Rectal smooth muscle tissue (tissue), 1 donor: Measurements from ENCODE around the gene ZNG1B.
"Not testable (repeated sequence)": the region's sequence is repeated elsewhere in the genome, so short reads cannot be mapped to it uniquely, and the experiment has no call there.

Experiments
- H3K27ac ChIP-seq: one replicate; pipeline ENCODE4 v1.7.0; 2013; ENCODE audit warnings: low read depth, low read length, inconsistent platforms
- H3K27me3 ChIP-seq: one replicate; pipeline ENCODE4 v1.7.0; 2013; ENCODE audit warnings: low read length; ENCODE audit not compliant: control insufficient read depth, insufficient read depth
- H3K36me3 ChIP-seq: one replicate; pipeline ENCODE4 v1.7.0; 2013; ENCODE audit warnings: low read length; ENCODE audit not compliant: control insufficient read depth, insufficient read depth
- H3K4me1 ChIP-seq: one replicate; pipeline ENCODE4 v1.7.0; 2013; ENCODE audit warnings: low read length; ENCODE audit not compliant: control insufficient read depth, insufficient read depth
- H3K4me3 ChIP-seq: one replicate; pipeline ENCODE4 v1.7.0; 2013; ENCODE audit warnings: low read length
- H3K9ac ChIP-seq: one replicate; pipeline ENCODE4 v1.7.0; 2013; ENCODE audit warnings: low read length

ZNG1B gene

DNA sequence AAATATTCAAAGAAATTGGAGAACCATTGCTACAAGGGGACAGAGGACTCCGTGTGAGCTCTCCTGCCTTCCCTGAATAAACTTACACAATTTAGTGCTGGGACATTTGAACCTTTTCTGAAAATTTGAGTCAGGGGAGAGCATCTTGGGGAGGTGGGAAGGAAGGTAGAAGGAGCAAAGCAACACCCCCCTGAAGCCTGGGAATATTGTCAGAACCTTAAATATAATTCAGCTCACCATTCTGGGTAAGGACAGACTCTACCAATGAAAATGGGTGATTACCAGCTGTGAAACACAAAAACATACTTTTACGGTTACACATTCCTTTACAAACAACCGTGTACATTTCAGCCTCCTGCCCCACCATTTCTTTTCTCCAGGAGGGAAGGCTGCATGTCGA lies 60.9 kb downstream of the ZNG1B start, which contains the start of gene FOXD4L1:
FOXD4L1 (plus strand) TSS at position 301 of the 400 bp plus-strand sequence. CDS start 592 bp downstream, outside the sequence.
- H3K4me3 ChIP-seq, H3K27ac ChIP-seq, H3K36me3 ChIP-seq, H3K9ac ChIP-seq, H3K4me1 ChIP-seq, H3K27me3 ChIP-seq: not testable (repeated sequence)

DNA sequence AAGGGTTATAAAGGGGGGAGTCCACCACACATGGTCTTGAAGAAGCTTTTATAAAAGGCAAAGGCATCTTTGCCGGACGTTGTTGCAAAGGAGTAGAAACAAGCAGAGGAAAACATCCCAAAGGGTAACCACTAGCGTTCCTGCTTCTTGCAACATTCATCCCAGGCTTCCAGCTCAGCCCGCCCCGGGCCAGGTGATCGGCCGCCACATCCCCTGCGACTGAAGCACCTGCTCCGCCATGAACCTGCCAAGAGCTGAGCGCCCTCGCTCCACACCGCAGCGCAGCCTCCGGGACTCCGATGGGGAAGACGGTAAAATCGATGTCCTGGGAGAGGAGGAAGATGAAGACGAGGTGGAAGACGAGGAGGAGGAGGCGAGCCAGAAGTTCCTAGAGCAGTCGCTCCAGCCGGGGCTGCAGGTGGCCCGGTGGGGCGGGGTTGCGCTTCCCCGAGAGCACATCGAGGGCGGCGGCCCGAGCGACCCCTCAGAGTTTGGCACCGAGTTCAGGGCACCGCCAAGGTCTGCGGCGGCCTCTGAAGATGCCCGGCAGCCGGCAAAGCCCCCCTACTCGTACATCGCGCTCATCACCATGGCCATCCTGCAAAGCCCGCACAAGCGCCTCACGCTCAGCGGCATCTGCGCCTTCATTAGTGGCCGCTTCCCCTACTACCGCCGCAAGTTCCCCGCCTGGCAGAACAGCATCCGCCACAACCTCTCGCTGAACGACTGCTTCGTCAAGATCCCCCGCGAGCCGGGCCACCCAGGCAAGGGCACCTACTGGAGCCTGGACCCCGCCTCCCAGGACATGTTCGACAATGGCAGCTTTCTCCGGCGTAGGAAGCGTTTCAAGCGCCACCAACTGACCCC lies 61.8 kb downstream of the ZNG1B start:
- not testable (repeated sequence) for H3K36me3 ChIP-seq, H3K4me3 ChIP-seq

DNA sequence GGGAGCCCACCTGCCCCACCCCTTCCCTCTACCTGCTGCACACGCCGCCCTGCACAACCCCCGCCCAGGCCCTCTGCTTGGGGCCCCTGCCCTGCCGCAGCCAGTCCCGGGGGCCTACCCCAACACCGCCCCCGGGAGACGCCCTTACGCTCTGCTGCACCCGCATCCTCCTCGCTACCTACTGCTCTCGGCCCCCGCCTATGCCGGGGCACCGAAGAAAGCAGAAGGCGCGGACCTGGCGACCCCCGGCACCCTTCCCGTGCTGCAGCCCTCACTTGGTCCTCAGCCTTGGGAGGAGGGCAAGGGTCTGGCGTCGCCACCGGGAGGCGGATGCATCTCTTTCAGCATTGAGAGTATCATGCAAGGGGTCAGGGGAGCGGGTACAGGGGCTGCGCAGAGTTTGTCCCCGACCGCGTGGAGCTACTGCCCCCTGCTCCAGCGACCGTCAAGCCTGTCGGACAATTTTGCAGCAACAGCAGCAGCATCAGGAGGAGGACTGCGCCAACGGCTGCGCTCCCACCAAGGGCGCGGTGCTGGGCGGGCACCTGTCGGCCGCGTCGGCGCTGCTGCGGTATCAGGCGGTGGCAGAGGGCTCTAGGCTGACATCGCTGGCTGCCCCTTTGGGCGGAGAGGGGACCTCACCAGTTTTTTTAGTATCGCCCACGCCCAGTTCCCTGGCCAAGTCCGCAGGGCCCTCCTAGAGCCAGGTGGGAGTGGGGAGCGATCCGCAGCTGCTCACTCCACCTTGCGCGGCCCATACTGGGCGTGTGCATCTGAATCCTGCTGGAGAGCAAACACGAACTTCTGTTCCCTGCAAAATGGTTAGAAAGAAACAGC lies 62.6 kb downstream of the ZNG1B start:
- not testable (repeated sequence) for H3K27me3 ChIP-seq, H3K36me3 ChIP-seq, H3K27ac ChIP-seq, H3K9ac ChIP-seq, H3K4me1 ChIP-seq, H3K4me3 ChIP-seq

More for the DNA sequence above, 61.8 kb downstream of the ZNG1B start:
- not testable (repeated sequence) for H3K27me3 ChIP-seq, H3K9ac ChIP-seq, H3K27ac ChIP-seq, H3K4me1 ChIP-seq

DNA sequence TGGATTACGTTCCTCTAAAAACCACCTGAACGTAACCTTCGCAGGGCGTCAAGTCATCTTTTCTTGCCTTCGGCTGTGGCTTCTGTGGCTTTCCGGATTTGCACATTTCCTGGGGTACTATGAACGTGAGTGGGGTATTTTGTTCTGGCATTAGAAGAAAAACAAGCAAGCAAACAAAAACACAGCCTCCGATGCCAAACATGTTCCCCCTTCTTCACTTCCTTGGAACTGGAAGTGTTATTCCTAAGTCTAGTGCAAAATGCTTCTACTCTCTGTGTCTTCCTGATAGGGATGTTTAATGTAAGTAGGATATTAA lies 63.2 kb downstream of the ZNG1B start:
- not testable (repeated sequence) for H3K36me3 ChIP-seq, H3K27me3 ChIP-seq, H3K9ac ChIP-seq, H3K4me1 ChIP-seq, H3K4me3 ChIP-seq, H3K27ac ChIP-seq

DNA sequence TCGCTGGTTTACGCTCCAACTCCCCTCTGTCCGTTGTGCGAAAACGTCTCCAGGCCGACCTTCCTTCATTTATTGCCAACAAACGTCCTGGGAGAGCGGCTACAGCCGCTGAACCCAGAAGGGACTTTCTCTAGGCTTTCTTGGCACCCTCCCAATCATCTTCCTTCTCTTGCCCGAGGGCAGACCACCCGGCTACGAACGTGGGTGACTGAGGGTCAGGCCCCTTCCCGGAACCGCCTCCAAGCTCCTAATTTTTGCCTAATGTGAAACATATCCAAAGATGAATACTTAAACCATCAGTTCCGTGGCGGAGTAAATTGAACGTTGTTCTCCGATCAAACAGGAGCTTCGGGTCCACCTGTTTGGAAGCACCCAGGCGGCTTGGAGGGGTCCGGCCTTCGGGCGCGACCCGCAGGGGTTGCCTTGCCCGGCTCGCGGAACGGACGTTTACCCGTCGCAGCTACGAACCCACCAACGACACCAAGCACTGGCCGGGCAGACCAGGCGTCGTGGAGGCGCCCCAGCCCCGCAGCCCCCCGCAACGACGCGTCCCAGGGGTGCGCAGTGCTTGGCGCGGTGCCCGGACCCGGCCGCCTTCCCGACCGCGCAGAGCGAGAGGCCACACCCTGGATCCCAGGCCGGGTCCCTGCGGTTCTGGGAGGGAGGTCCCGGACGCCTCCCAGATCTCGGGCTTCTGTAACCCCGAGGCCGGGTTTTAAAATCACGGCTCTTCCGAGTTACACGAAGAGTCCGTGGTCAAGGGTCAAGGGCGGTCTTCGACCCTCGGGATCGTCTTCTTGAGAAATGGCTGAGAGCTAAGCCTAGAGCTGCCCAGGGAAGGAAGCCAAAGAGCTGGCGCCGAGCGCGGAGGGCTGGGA lies 65.0 kb downstream of the ZNG1B start:
- H3K9ac ChIP-seq, H3K4me3 ChIP-seq, H3K27me3 ChIP-seq, H3K36me3 ChIP-seq, H3K4me1 ChIP-seq, H3K27ac ChIP-seq: not testable (repeated sequence)

DNA sequence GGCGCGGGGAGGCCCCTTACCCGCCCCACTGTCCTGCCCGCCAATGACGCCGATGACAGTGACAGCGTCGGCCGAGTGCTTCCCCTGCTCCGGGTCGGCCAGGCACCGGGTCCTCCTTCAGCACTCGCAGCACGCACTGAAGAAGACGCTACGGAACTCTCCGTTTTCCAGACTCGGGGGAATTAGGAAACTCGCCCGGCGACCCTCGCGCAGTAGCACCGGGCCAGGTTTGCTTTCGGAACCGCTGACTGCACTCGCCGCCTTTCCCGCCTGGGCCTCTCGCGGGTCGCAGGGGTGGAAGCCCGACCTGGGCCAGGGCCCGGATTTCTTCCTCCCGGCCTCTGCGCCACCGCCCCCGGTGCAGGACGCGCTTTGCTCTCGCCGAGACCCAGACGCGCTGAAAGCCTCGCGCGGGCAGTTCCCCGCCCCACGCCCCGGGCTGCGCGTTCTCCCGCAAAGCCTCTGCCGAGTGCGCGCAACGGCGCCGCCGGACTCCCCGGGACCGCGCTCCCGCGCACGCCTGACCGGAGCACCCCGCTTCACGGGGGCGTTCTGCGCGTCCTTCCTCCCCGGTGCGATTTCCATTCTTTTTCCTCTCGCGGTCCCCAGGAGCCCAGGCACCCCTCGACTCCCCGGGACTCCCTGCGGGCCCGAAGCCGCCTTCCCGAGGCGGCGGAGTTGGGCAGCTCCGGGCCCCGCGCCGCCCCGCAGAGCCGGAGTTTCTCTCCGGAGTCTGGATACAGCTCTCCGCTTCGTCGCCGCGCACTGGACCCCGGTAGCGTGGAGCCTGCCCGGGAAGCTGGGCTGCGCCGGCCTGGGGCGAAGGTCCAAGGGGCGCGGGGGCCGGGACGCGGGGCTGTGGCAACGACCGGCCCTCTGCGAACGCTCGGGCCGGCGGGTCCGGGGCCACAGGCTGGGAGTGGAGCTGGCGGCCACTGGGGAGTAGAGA lies 65.9 kb downstream of the ZNG1B start:
- not testable (repeated sequence) for H3K9ac ChIP-seq, H3K4me1 ChIP-seq, H3K27me3 ChIP-seq, H3K27ac ChIP-seq, H3K36me3 ChIP-seq
- H3K4me3 ChIP-seq = peak overlapping the region; percentile 46

DNA sequence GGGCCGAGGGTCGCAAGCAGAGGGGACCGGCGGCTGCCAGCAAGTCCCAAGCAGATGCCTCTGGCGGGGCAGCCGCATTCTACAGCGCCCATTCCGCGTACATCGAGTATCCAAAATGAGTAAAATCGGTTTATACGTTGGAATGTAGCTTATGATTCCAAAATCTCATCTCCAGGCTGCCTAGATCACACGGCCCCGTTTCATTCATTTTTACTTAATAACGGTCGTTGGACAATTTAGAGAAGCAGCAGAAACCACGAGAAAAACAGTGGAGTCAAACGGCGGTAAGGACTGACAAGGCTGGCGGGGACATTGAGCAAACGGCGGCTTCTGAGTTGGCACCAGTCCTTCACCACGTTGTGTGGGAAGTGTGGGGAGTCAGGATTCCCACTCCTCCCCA lies 66.6 kb downstream of the ZNG1B start:
- H3K4me3 ChIP-seq, H3K4me1 ChIP-seq, H3K27me3 ChIP-seq, H3K27ac ChIP-seq, H3K36me3 ChIP-seq, H3K9ac ChIP-seq: not testable (repeated sequence)

DNA sequence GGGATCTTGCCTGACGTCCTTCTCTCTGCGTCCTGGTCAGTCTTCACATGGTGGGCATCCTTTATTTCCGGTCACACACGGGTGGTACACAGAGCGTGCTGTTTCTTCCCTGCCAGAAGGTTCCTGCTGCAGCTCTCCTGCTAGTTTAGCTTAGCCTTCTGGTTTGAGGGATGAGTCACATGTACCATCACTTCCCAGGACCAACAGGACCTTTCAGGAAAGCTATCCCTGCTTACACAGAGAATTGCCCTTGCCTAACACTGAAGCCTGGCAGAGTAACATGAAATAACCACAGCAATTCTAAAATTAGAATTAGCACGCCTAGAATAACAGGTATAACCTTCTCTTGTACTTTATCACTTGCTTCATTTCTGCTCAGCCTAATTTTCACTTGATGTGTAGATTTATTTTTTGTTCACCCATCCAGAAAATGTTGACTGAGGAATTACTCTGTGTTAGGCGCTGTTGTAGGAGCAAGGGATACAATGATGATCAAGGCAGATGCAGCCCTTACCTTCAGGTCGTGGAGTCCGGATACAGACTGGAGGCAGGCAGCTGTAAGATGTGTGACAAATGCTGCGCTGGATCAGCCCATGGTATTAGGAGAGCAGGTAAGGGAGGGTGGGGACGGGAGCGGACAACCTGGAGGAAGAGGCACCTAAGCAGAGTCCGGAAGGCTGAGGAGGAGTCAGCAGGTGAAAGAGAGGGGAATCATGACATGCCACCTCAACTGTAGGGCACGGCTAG lies 70.1 kb downstream of the ZNG1B start:
- H3K36me3 ChIP-seq, H3K4me1 ChIP-seq, H3K27ac ChIP-seq, H3K4me3 ChIP-seq, H3K27me3 ChIP-seq, H3K9ac ChIP-seq: not testable (repeated sequence)

DNA sequence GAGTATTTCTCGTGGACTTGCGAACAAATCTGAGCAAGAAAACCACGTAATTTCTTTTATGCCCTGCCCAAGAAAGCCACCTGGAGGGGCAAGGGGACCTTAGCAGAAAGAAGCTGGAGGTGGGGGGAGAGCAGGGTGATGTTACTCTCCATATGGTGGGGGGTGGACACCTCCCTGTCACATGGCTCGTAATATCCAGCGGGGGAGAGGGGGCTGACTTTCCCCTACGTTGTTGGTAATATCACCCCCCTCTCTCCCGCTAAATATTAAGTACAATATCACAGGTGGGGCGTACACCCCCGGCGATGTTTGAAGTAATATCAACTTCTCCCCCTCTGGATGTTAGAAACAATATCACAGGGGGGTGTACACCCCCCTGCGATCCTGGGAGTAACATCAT lies 70.7 kb downstream of the ZNG1B start:
- not testable (repeated sequence) for H3K4me1 ChIP-seq, H3K4me3 ChIP-seq, H3K36me3 ChIP-seq, H3K27ac ChIP-seq, H3K27me3 ChIP-seq, H3K9ac ChIP-seq

DNA sequence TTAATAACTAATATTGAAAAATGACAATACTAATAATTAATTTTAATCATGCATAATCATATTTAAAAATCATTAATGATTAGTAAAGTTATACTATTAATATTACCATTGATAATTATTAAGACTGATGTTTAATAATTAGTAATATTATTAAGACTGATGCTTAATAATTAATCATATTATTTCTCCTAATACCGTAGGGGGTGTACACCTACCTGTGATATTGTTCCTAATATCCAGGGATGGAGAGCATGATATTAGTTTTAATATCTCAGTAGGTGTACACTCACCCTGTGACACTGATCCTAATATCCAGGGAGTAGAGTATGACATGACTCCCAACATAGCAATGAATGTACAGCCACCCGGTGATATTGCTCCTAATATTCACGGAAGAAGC lies 73.4 kb downstream of the ZNG1B start:
- H3K9ac ChIP-seq, H3K4me3 ChIP-seq, H3K36me3 ChIP-seq, H3K27me3 ChIP-seq, H3K4me1 ChIP-seq, H3K27ac ChIP-seq: not testable (repeated sequence)

DNA sequence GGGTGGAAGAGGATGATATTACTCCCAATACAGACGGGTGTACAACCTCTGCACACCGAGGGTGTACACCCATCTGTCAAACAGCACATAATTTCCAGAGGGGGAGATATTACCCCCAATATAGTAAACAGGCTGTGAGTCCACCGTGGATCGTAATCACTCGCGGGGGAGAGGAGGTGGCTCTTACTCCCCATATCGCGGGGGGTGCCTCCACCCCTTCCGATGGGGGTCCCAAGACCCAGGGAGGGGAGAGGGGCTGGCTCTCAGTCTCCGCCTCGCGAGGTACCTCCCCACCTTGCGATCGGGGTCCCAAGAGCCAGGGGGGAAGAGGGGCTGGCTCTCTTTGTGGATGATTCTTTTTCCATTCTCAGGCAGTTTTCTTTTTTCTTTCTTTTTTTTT lies 74.4 kb downstream of the ZNG1B start:
- not testable (repeated sequence) for H3K4me1 ChIP-seq, H3K27me3 ChIP-seq, H3K36me3 ChIP-seq, H3K9ac ChIP-seq, H3K27ac ChIP-seq, H3K4me3 ChIP-seq
